ACC112 (cell line): ENCODE data around the gene PRR14.
"Not testable (repeated sequence)": the region's sequence is repeated elsewhere in the genome, so short reads cannot be mapped to it uniquely, and the experiment has no call there.

ENCODE experiments used
- H2AFZ ChIP-seq: fragments of 200-600 bp; sonication (generic); one replicate; pipeline ENCODE4 v1.6.0; 2017; ENCODE audit warnings: antibody characterized with exemption, low read length; ENCODE audit not compliant: unreplicated experiment
- H3K27ac ChIP-seq: fragments of 200-600 bp; sonication (generic); 2 replicates; pipeline ENCODE4 v1.5.1; 2014; ENCODE audit warnings: low read depth, mild to moderate bottlenecking, antibody characterized with exemption, low read length, moderate library complexity
- H3K27me3 ChIP-seq: fragments of 200-600 bp; sonication (generic); 2 replicates; pipeline ENCODE4 v1.6.1; 2014; ENCODE audit warnings: mild to moderate bottlenecking, antibody characterized with exemption, low read length, moderate library complexity, mixed read lengths; ENCODE audit not compliant: insufficient read depth
- H3K36me3 ChIP-seq: fragments of 200-600 bp; sonication (generic); 2 replicates; pipeline ENCODE4 v1.6.1; 2016; ENCODE audit warnings: mild to moderate bottlenecking, antibody characterized with exemption, low read length, moderate library complexity, mixed read lengths; ENCODE audit not compliant: insufficient read depth
- H3K4me1 ChIP-seq: fragments of 200-600 bp; sonication (generic); one replicate; pipeline ENCODE4 v1.6.1; 2016; ENCODE audit warnings: low read length, mixed read lengths; ENCODE audit not compliant: insufficient read depth, unreplicated experiment, control insufficient read depth
- H3K4me3 ChIP-seq: fragments of 200-600 bp; sonication (generic); 2 replicates; pipeline ENCODE4 v1.5.1; 2014; ENCODE audit warnings: mild to moderate bottlenecking, low read depth, low read length
- H3K79me2 ChIP-seq: fragments of 200-600 bp; sonication (generic); one replicate; pipeline ENCODE4 v1.6.0; 2016; ENCODE audit warnings: low read length; ENCODE audit not compliant: control insufficient read depth, unreplicated experiment, insufficient read depth

The PRR14 gene

GRCh38 chr16:30694926-30695693 lies 44.4 kb downstream of the PRR14 start:
- Histone ChIP-seq H3K4me1 (peaks cover 5% of the 10 kb centered on the region), H3K27me3 (no peaks in the 10 kb centered on the region), H3K79me2 (peaks cover 15% of the 10 kb centered on the region)

DNA sequence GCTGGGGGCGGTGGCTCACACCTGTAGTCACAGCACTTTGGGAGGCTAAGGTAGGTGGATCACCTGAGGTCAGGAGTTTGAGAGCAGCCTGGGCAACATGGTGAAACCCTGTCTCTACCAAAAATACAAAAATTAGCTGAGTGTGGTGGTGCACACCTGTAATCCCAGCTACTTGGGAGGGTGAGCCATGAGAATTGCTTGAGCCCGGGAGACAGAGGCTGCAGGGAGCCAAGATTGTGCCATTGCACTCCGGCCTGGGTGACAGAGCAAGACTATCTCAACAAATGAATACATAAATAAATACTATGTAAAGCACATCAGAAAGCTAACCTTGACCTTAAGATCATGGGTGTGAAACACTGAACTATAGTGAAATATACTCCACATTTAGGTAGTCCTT lies 45.9 kb downstream of the PRR14 start:
- H3K27ac ChIP-seq, H3K4me3 ChIP-seq, H2AFZ ChIP-seq, H3K27me3 ChIP-seq, H3K36me3 ChIP-seq: not testable (repeated sequence)
- Histone ChIP-seq H3K79me2 (peaks cover 31% of the 10 kb centered on the region), H3K4me1 (peaks cover 15% of the 10 kb centered on the region)

More at GRCh38 chr16:30694926-30695693, 44.4 kb downstream of the PRR14 start:
- Histone ChIP-seq H3K36me3 (no peaks in the 10 kb centered on the region), H3K4me3 (no peak overlapping the region), H3K27ac (no peak overlapping the region), H2AFZ (no peak overlapping the region)

DNA sequence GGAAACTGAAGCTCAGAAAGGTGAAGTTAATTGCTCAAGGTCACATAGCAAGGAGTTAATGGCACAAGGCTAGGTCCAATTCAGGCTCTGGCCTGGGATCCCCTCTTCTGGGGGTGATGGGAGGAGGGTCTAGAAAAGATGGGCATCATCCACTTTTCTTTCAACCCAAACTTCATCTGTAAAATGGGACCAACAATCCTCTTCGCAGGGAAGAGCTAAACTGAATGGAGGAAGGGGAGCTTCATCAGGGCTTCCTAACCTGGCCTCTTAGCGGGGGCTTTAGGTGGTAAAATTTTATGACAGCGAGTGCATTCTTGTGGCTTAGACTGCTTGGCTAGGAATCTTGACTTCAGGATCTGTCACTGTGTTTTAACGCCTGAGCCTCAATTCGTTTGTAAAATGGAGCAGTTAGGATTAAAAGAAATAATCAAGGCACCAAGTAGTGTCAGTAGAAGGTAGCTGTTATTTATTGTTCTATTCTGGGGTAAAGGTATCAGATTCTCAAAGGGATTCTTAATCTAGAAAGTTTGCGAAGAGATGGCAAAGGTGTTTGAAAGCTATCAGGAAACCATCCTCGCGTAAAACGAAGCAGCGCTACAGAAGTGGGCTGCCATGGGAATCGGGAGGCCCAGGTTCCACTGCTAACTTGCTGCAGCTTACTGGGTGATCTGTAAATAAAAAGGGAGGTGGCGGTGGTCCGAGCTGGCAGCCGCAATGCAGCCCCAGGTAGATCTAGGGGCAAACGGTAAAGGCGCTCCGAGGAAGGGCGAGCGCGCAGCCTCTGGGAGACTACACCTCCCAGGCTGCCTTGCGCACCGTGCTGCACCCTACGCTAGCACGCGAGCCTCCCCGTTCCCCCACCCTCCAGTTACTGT lies 46.7 kb downstream of the PRR14 start:
- Histone ChIP-seq H3K36me3 (peaks cover 6% of the 10 kb centered on the region), H2AFZ (peak overlapping the region; percentile 95), H3K27me3 (no peaks in the 10 kb centered on the region)

GRCh38 chr16:30698139-30698815 lies 47.5 kb downstream of the PRR14 start:
- Histone ChIP-seq H3K27ac (peak overlapping the region; percentile 98), H3K27me3 (no peaks in the 10 kb centered on the region), H2AFZ (peak overlapping the region; percentile 52), H3K4me1 (peaks cover 15% of the 10 kb centered on the region), H3K4me3 (peak overlapping the region; percentile 95), H3K79me2 (peaks cover 40% of the 10 kb centered on the region), H3K36me3 (peaks cover 8% of the 10 kb centered on the region)

More for the DNA sequence above, 46.7 kb downstream of the PRR14 start:
- Histone ChIP-seq H3K27ac (peak overlapping the region; percentile 98), H3K79me2 (peaks cover 36% of the 10 kb centered on the region), H3K4me3 (peak overlapping the region; percentile 95), H3K4me1 (peaks cover 15% of the 10 kb centered on the region)

GRCh38 chr16:30698816-30699614 lies 48.3 kb downstream of the PRR14 start, which contains the start of gene SRCAP:
TSS of gene SRCAP (plus strand) at chr16:30699171. CDS start at chr16:30700825, 1,654 bp downstream.
- Histone ChIP-seq H3K27ac (peak within 1 kb of the TSS; percentile 98), H3K36me3 (peaks cover 11% of the 10 kb centered on the region), H3K4me1 (peaks cover 15% of the 10 kb centered on the region), H3K79me2 (peaks cover 42% of the 10 kb centered on the region), H3K4me3 (peak within 1 kb of the TSS; percentile 95), H3K27me3 (no peaks in the 10 kb centered on the region), H2AFZ (peak within 1 kb of the TSS; percentile 52)

DNA sequence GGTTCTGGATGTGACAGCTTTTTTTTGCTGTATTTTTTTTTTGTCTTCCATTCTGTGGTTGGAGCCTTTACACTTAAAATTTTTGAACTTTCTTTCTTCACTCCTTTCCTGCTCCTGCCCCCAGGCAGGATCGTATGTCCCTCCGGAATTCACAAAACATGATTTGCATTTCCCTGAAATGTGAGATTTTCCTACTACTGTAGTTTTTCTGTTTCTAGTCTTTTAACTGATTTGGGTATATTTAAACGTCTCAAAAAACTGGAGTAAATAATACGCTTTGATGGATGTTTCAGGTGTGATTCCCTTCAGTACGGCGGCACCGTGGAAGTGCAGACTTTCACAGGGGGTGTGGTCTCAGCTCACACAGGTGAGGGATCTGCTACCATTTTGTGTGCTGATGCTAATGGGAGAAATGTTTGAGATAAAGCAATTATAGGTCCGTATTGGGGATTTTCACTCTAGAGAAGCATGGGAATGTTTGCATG lies 48.9 kb downstream of the PRR14 start:
- peaks cover 18% of the 10 kb centered on the region for H3K36me3 ChIP-seq
- H2AFZ ChIP-seq, result no peak overlapping the region
- peaks cover 15% of the 10 kb centered on the region for H3K4me1 ChIP-seq
- H3K4me3 ChIP-seq, result peak overlapping the region; percentile 95
- H3K27me3 ChIP-seq, result no peaks in the 10 kb centered on the region
- peak overlapping the region; percentile 98 for H3K27ac ChIP-seq
- H3K79me2 ChIP-seq, result peaks cover 45% of the 10 kb centered on the region

- H3K27me3 ChIP-seq, result no peaks in the 10 kb centered on the region
- H2AFZ ChIP-seq, result no peak overlapping the region
- peaks cover 20% of the 10 kb centered on the region for H3K36me3 ChIP-seq
- peaks cover 45% of the 10 kb centered on the region for H3K79me2 ChIP-seq
- H3K27ac ChIP-seq, result peak overlapping the region; percentile 98
- H3K4me1 ChIP-seq, result peaks cover 15% of the 10 kb centered on the region
- peak overlapping the region; percentile 95 for H3K4me3 ChIP-seq
Measured at GRCh38 chr16:30700491-30700890, 49.7 kb downstream of the PRR14 start.

DNA sequence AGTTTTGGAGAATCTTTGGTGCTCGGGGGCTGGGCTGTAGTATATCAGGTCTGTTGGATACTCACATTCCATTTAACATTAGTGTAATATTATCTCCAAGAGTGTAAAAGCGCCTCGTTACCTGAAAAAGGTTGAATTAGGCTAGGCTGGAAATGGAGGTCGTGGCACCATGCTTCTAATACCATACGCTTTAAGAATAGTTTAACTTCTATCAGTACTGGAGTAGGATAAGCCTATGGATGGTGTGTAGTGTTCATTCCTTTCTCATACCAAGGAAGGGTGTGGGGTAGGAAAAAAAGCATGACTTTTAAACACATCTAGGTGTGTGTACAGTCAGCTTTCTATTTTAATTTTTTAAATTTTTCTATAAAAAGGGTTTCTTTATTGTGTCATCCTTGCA lies 50.2 kb downstream of the PRR14 start:
- no peak overlapping the region for H2AFZ ChIP-seq
- H3K4me1 ChIP-seq, result peaks cover 15% of the 10 kb centered on the region
- peak overlapping the region; percentile 95 for H3K4me3 ChIP-seq
- H3K27me3 ChIP-seq, result no peaks in the 10 kb centered on the region
- H3K79me2 ChIP-seq, result peaks cover 45% of the 10 kb centered on the region
- H3K36me3 ChIP-seq, result peaks cover 20% of the 10 kb centered on the region
- H3K27ac ChIP-seq, result peak overlapping the region; percentile 3

DNA sequence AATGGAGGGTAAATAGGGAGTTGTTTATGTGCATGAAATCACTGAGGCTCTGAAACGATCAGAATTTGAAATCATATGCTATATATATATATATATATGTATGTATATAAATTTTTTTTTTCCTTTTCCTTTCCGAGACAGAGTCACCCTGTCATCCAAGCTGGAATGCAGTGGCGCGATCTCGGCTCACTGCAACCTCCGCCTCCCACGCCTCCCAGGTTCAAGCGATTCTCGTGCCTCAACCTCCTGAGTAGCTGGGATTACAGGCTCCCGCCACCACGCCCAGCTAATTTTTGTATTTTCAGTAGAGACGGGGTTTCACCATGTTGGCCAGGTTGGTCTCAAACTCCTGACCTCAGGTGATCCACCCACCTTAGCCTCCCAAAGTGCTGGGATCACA lies 52.3 kb downstream of the PRR14 start:
- peaks cover 40% of the 10 kb centered on the region for H3K36me3 ChIP-seq
- not testable (repeated sequence) for H3K27me3 ChIP-seq, H3K27ac ChIP-seq, H2AFZ ChIP-seq, H3K4me3 ChIP-seq
- H3K79me2 ChIP-seq, result peaks cover 49% of the 10 kb centered on the region
- H3K4me1 ChIP-seq, result peaks cover 15% of the 10 kb centered on the region
